IMR-90 (cell line): ENCODE data around the gene TRIM17. TPM values are rescaled to one million over a fixed set of nuclear protein-coding genes. Genes with fewer than 3 reads are reported as not detected.

Source experiments
- ATAC-seq: fragments of 200-7000 bp; cut with Tn5 transposase; 2 replicates; pipeline ENCODE4 v1.9.1; 2020; ENCODE audit warnings: low read depth, mild to moderate bottlenecking, moderate library complexity
- BruUV-seq: library from RNA; stranded (reverse); fragments of 400-500 nt; replicated peaks from 2 replicates; lab custom pipeline; 2021; lab: Mats Ljungman, UMichigan
- CTCF ChIA-PET: fragments of 300-600 bp; formaldehyde crosslinking; extraction: SDS; loops from one replicate; lab custom pipeline; 2021; ENCODE audit warnings: antibody characterized with exemption; lab: Yijun Ruan, JAX
- POLR2A ChIA-PET: fragments of 300-600 bp; sonication (Branson Sonifier 250); formaldehyde crosslinking; loops from one replicate; lab custom pipeline; 2022; ENCODE audit warnings: antibody characterized with exemption; ENCODE audit not compliant: unreplicated experiment; lab: Charles Lee
- DNase-seq: peaks from one replicate; pipeline ENCODE4 v3.0.0; 2013
- H2AFZ ChIP-seq: replicated peaks from 2 replicates; pipeline ENCODE3; 2013; ENCODE audit warnings: low read length, mild to moderate bottlenecking; ENCODE audit not compliant: poor library complexity
- H2AK5ac ChIP-seq: 2 replicates; pipeline ENCODE4 v1.6.1; 2013; ENCODE audit warnings: low read depth, low read length, inconsistent platforms
- H2AK9ac ChIP-seq: replicated peaks from 2 replicates; pipeline ENCODE3; 2013; ENCODE audit warnings: mild to moderate bottlenecking, low read depth, low read length, moderate library complexity; ENCODE audit not compliant: poor library complexity
- H2BK120ac ChIP-seq: 2 replicates; pipeline ENCODE4 v1.6.1; 2013; ENCODE audit warnings: low read depth, low read length, inconsistent platforms
- H2BK15ac ChIP-seq: 3 replicates; pipeline ENCODE4 v1.6.1; 2013; ENCODE audit warnings: low read depth, low read length, inconsistent platforms
- H2BK20ac ChIP-seq: 2 replicates; pipeline ENCODE4 v1.6.1; 2013; ENCODE audit warnings: low read depth, mild to moderate bottlenecking, inconsistent platforms, low read length, moderate library complexity
- H2BK5ac ChIP-seq: 2 replicates; pipeline ENCODE4 v1.6.1; 2013; ENCODE audit warnings: mild to moderate bottlenecking, low read depth, low read length, inconsistent platforms; ENCODE audit not compliant: poor library complexity, severe bottlenecking
- H3K14ac ChIP-seq: replicated peaks from 2 replicates; pipeline ENCODE4 v1.6.1; 2013; ENCODE audit warnings: low read depth, low read length, inconsistent platforms
- H3K18ac ChIP-seq: 2 replicates; pipeline ENCODE4 v1.6.1; 2013; ENCODE audit warnings: low read depth, low read length, control low read depth
- H3K23ac ChIP-seq: 2 replicates; pipeline ENCODE4 v1.6.1; 2013; ENCODE audit warnings: low read depth, low read length, inconsistent platforms
- H3K27ac ChIP-seq: 2 replicates; pipeline ENCODE4 v1.5.1; 2013; ENCODE audit warnings: mild to moderate bottlenecking, control low read depth, low read length; ENCODE audit not compliant: insufficient read depth
- H3K27me3 ChIP-seq: 2 replicates; pipeline ENCODE4 v1.6.1; 2013; ENCODE audit warnings: low read length; ENCODE audit not compliant: control insufficient read depth, insufficient read depth
- H3K36me3 ChIP-seq: 2 replicates; pipeline ENCODE4 v1.6.1; 2013; ENCODE audit warnings: low read length, mixed read lengths; ENCODE audit not compliant: control insufficient read depth, insufficient read depth
- H3K4ac ChIP-seq: 2 replicates; pipeline ENCODE4 v1.6.1; 2013; ENCODE audit warnings: low read depth, low read length, inconsistent platforms
- H3K4me1 ChIP-seq: 2 replicates; pipeline ENCODE4 v1.6.1; 2013; ENCODE audit warnings: low read length, mixed read lengths; ENCODE audit not compliant: control insufficient read depth, insufficient read depth
- H3K4me2 ChIP-seq: 2 replicates; pipeline ENCODE4 v1.6.1; 2013; ENCODE audit warnings: low read depth, mild to moderate bottlenecking, control low read depth, low read length, moderate library complexity
- H3K4me3 ChIP-seq: 2 replicates; pipeline ENCODE4 v1.5.1; 2013; ENCODE audit warnings: low read depth, mild to moderate bottlenecking, control low read depth, low read length, moderate library complexity; ENCODE audit not compliant: insufficient read depth
- H3K56ac ChIP-seq: 2 replicates; pipeline ENCODE4 v1.6.1; 2013; ENCODE audit warnings: low read length, inconsistent platforms; ENCODE audit not compliant: insufficient read depth; ENCODE audit errors: extremely low read depth
- H3K79me1 ChIP-seq, 2 experiments: 2 replicates each; pipeline ENCODE4 v1.6.1; 2013; ENCODE audit warnings: low read length in 2 of 2, inconsistent platforms in 1 of 2, low read depth in 1 of 2
- H3K9ac ChIP-seq: 2 replicates; pipeline ENCODE4 v1.6.1; 2013; ENCODE audit warnings: low read depth, low read length, control low read depth
- H3K9me1 ChIP-seq: 2 replicates; pipeline ENCODE4 v1.6.1; 2013; ENCODE audit warnings: low read length, inconsistent platforms; ENCODE audit not compliant: insufficient read depth
- H3K9me3 ChIP-seq: 2 replicates; pipeline ENCODE4 v1.6.1; 2013; ENCODE audit warnings: low read length; ENCODE audit not compliant: control insufficient read depth, insufficient read depth
- H4K20me1 ChIP-seq: 2 replicates; pipeline ENCODE4 v1.6.1; 2013; ENCODE audit warnings: low read length, inconsistent platforms; ENCODE audit not compliant: insufficient read depth
- H4K5ac ChIP-seq: 2 replicates; pipeline ENCODE4 v1.6.1; 2013; ENCODE audit warnings: mild to moderate bottlenecking, low read depth, low read length, control low read depth
- H4K8ac ChIP-seq, 2 experiments: 2 replicates each; pipeline ENCODE4 v1.6.1; 2013; ENCODE audit warnings: low read depth in 2 of 2, low read length in 2 of 2, control low read depth in 1 of 2, inconsistent platforms in 1 of 2
- H4K91ac ChIP-seq: 2 replicates; pipeline ENCODE4 v1.6.1; 2013; ENCODE audit warnings: low read depth, low read length, inconsistent platforms; ENCODE audit not compliant: insufficient read depth
- BHLHE40 ChIP-seq: fragments of 150-350 bp; IDR thresholded peaks from 2 replicates; pipeline ENCODE4 v1.6.1; 2016; ENCODE audit warnings: mild to moderate bottlenecking, low read depth, low read length
- CEBPB ChIP-seq: IDR thresholded peaks from 2 replicates; pipeline ENCODE4 v1.6.1; 2012; ENCODE audit warnings: low read depth, low read length, improper control_type of control experiment
- CHD1 ChIP-seq: IDR thresholded peaks from 2 replicates; pipeline ENCODE4 v1.6.1; 2012; ENCODE audit warnings: low read depth, low read length, improper control_type of control experiment
- CTCF ChIP-seq: conservative IDR thresholded peaks from 2 replicates; pipeline ENCODE4 v1.5.1; 2012; ENCODE audit warnings: mild to moderate bottlenecking, low read depth, low read length, improper control_type of control experiment
- ELK1 ChIP-seq: fragments of 150-350 bp; IDR thresholded peaks from 2 replicates; pipeline ENCODE4 v1.6.1; 2016; ENCODE audit warnings: low read depth, mild to moderate bottlenecking, low read length, moderate library complexity, borderline replicate concordance
- FOS ChIP-seq: fragments of 150-350 bp; IDR thresholded peaks from 2 replicates; pipeline ENCODE4 v1.6.1; 2016; ENCODE audit warnings: low read depth, low read length
- MAFK ChIP-seq: IDR thresholded peaks from 2 replicates; pipeline ENCODE4 v1.6.1; 2012; ENCODE audit warnings: low read depth, low read length, improper control_type of control experiment
- MAZ ChIP-seq: IDR thresholded peaks from 2 replicates; pipeline ENCODE4 v1.6.1; 2012; ENCODE audit warnings: low read depth, mild to moderate bottlenecking, low read length, improper control_type of control experiment, moderate library complexity, borderline replicate concordance
- MXI1 ChIP-seq: IDR thresholded peaks from 2 replicates; pipeline ENCODE4 v1.6.1; 2012; ENCODE audit warnings: low read depth, mild to moderate bottlenecking, low read length, moderate library complexity, borderline replicate concordance
- NFE2L2 ChIP-seq: fragments of 150-350 bp; IDR thresholded peaks from 2 replicates; pipeline ENCODE4 v1.6.1; 2016; ENCODE audit warnings: low read depth, mild to moderate bottlenecking, low read length
- POLR2A ChIP-seq: IDR thresholded peaks from 2 replicates; pipeline ENCODE4 v1.6.1; 2012; ENCODE audit warnings: mild to moderate bottlenecking, low read depth, low read length
- RAD21 ChIP-seq: IDR thresholded peaks from 2 replicates; pipeline ENCODE4 v1.6.1; 2012; ENCODE audit warnings: low read length, improper control_type of control experiment
- RCOR1 ChIP-seq: IDR thresholded peaks from 2 replicates; pipeline ENCODE4 v1.6.1; 2012; ENCODE audit warnings: mild to moderate bottlenecking, low read length, improper control_type of control experiment; ENCODE audit not compliant: insufficient replicate concordance
- RFX5 ChIP-seq: IDR thresholded peaks from 2 replicates; pipeline ENCODE4 v1.8.0; 2012; ENCODE audit warnings: low read depth, mild to moderate bottlenecking, low read length, moderate library complexity
- SMC3 ChIP-seq: fragments of 150-350 bp; IDR thresholded peaks from 2 replicates; pipeline ENCODE4 v1.6.1; 2016; ENCODE audit warnings: low read depth, mild to moderate bottlenecking, antibody characterized with exemption, low read length, moderate library complexity
- WGBS, 2 experiments: methylation state at CpG; one replicate each; pipeline versions ENCODE4 v1.1.5 to v1.1.7; 2013; ENCODE audit warnings: missing lambda C conversion rate in 2 of 2; ENCODE audit not compliant: insufficient read length in 1 of 2; ENCODE audit errors: extremely low coverage in 2 of 2; 5-methylcytosine and 5-hydroxymethylcytosine counted together
- dilution Hi-C: fragments of 300-500 bp; cut with HindIII; formaldehyde crosslinking; loops from one replicate; pipeline ENCODE4 v1.14.3; 2018; ENCODE audit warnings: low sequenced_read_pairs; ENCODE audit not compliant: unreplicated experiment
- in situ Hi-C: fragments of 300-500 bp; cut with MboI; formaldehyde crosslinking; loops from 3 replicates; pipeline ENCODE4 v1.14.3; 2019; ENCODE audit warnings: low sequenced_read_pairs, inconsistent platforms, mixed read lengths
- intact Hi-C: fragments of 100-400 bp; cut with micrococcal nuclease; formaldehyde crosslinking; loops from 2 replicates; pipeline ENCODE4 v1.10.0; 2022
- polyA plus RNA-seq, 3 experiments: library from polyadenylated mRNA; depleted of rRNA; stranded (reverse); fragments of >200 nt; gene quantifications; 2 replicates each; pipeline ENCODE4 v1.2.3, GENCODE V29; 2012; ENCODE audit warnings: low replicate concordance in 1 of 3
- total RNA-seq: library from RNA; depleted of rRNA; stranded (reverse); fragments of >200 nt; gene quantifications from 2 replicates; pipeline ENCODE4 v1.2.3, GENCODE V29; 2012
- TF ChIP-seq, protein P1 (sequence below): fragments of 150-350 bp; IDR thresholded peaks from 2 replicates; pipeline ENCODE4 v1.6.1; 2017; ENCODE audit warnings: mild to moderate bottlenecking, antibody characterized with exemption, low read length, low read depth

TRIM17 gene
- total and polyA plus RNA-seq, 2 of the 4 experiments (the other 2 are of a cell fraction) = 0.39 TPM; not detected in 1

DNA sequence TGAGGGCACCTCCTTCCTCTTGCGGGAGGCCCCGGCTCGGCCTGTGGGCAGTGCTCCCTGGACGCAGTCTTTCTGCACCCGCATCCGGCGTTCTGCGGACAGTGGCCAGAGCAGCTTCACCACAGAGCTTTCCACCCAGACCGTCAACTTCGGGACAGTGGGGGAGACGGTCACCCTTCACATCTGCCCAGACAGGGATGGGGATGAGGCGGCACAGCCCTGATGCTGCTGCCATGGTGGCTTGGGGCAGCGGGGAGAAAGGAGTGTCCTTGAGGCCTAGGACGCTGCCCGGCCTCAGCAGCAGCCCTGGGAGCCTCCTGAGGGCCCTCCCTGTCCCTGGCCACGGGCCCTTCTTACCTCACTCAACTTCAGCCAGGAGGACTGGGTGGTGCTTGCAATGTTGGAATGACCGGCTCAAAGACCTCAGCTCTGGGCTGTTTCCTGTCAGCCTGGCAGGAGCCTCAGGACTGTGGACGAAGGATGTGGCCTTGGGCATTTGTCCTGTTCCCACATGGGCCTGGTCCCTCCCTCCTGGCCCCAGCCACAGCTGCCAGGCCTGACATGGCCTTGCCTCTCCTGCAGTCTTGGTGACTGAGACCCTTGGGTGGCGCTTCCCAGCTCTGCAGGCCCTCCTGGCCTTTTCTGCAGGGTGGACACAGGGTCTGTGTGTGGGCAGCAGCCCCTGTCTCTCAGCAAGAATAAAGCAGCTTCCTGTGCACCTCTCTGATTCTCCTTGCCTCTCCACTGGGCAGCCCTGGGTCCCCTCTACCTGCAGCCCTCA lies 55.9 kb downstream of the TRIM17 start:
- Histone ChIP-seq H3K9ac (no peak overlapping the region), H4K91ac (no peak overlapping the region), H2BK5ac (no peak overlapping the region), H2AK5ac (no peak overlapping the region), H3K18ac (no peak overlapping the region), H3K9me1 (no peaks in the 10 kb centered on the region), H3K9me3 (no peaks in the 10 kb centered on the region), H3K27ac (no peak overlapping the region), H2BK120ac (no peak overlapping the region), H3K27me3 (no peaks in the 10 kb centered on the region), H3K79me1 (no peaks in the 10 kb centered on the region), H2AFZ (no peak overlapping the region), H3K23ac (no peak overlapping the region), H2BK15ac (no peak overlapping the region), H3K14ac (no peak overlapping the region), H3K4me3 (no peak overlapping the region), H3K36me3 (no peaks in the 10 kb centered on the region), H3K4ac (no peak overlapping the region), H2AK9ac (peak overlapping the region; percentile 37), H3K56ac (no peak overlapping the region), H2BK20ac (no peak overlapping the region), H3K4me2 (no peak overlapping the region), H4K5ac (no peak overlapping the region), H4K8ac (no peak overlapping the region), H3K4me1 (no peaks in the 10 kb centered on the region), H4K20me1 (no peaks in the 10 kb centered on the region)
- intact Hi-C loops (no loop called here), dilution Hi-C loops (no loop called here), in situ Hi-C loops (no loop called here)
- 79% methylated on average over 4 of the region's 19 CpGs; no CpG with 5 or more reads in 1 of the 2 experiments for WGBS, 2 experiments
- no TSS peak for BruUV-seq
- no peak for TF ChIP-seq RFX5
- no peak for TF ChIP-seq FOS
- no peak for TF ChIP-seq CEBPB
- no peak for TF ChIP-seq CTCF
- TF ChIP-seq SMC3 = no peak
- TF ChIP-seq, protein P1, sequence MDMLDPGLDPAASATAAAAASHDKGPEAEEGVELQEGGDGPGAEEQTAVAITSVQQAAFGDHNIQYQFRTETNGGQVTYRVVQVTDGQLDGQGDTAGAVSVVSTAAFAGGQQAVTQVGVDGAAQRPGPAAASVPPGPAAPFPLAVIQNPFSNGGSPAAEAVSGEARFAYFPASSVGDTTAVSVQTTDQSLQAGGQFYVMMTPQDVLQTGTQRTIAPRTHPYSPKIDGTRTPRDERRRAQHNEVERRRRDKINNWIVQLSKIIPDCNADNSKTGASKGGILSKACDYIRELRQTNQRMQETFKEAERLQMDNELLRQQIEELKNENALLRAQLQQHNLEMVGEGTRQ = no peak
- no peak for TF ChIP-seq RCOR1
- TF ChIP-seq ELK1 = no peak
- TF ChIP-seq MAFK = no peak
- TF ChIP-seq POLR2A = no peak
- no peak for TF ChIP-seq RAD21
- no peak for TF ChIP-seq MAZ
- no peak for TF ChIP-seq CHD1
- TF ChIP-seq BHLHE40 = no peak
- TF ChIP-seq NFE2L2 = no peak
- TF ChIP-seq MXI1 = no peak
- ATAC-seq = no peak
- POLR2A ChIA-PET = no interaction called here
- CTCF ChIA-PET = no interaction called here
- no peak for DNase-seq
